SK-N-MC (cell line): Measurements from ENCODE around the gene ZMYM2.

Experiments used
- EZH2 ChIP-seq: fragments of 200-600 bp; sonication (generic); IDR thresholded peaks from one replicate; pipeline ENCODE4 v1.6.1; 2017; ENCODE audit warnings: antibody characterized with exemption
- FOXP2 ChIP-seq: optimal IDR thresholded peaks from 2 replicates; pipeline ENCODE3; 2011; ENCODE audit warnings: mild to moderate bottlenecking, moderate library complexity; ENCODE audit not compliant: insufficient read depth; ENCODE audit errors: extremely low read length, control extremely low read depth
- POLR2AphosphoS5 ChIP-seq: IDR thresholded peaks from 2 replicates; pipeline ENCODE4 v1.6.1; 2012; ENCODE audit warnings: mild to moderate bottlenecking, low read depth, low read length, borderline replicate concordance

DNA sequence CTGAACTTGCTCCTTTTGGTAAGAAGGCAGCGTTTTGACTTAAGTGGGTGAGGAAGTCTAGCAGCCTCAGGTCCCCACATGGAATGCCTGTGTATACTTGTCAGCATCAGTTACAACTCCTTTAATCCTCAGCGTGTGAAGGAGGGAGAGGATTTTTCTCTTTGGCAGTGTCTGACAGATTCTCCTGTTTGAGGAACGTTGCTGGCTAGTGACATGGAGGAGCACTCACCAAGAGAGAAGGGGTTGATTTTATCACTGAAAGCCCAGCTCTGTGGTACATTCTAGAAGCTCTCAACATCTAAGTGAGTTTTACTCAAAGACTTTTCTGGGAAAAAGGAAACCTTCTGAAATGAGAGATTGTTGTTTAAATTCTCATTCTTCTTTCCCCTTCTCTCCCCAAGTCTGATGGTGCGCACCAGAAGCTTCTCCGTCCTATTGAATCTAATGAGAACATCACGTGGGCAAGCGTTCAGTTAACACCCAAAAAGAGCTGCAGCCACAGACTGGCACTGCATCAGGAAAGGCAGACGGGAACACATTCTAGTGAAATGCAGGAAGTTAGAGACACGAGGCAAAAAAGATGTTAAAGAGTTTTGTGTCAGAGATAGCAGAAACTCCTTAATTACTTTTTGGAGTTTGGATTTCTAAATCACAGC, 144.1 kb downstream of the ZMYM2 start:
- TF ChIP-seq POLR2AphosphoS5 (no peak), EZH2 (no peak), FOXP2 (no peak)
